ENCODE results near the gene PWP2.
"Not testable (repeated sequence)": the region's sequence is repeated elsewhere in the genome, so short reads cannot be mapped to it uniquely, and the experiment has no call there.

DNA sequence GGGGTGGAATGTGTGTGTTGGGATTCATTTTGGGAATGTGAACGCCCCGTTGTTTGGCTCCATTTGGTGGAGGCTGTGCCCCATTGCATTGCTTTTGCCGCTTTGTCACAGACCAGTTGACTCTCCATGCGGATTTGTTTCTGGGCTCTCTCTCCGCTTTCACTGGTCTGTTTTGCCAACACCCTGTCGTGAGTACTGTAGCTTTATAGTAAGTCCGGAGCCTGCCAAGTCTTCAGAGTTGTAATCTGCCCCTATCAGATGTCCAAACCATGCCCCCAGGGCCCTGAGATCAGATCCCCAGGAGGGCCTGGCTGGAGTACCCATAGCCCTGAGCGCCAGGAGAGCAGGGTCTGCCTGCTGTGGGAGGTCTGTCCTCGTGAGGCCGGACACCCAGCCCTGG is 43.1 kb downstream of the PWP2 start:
- TF ChIP-seq SP1 (IDR thresholded peaks at IDR 0.05); YY1 (IDR thresholded peaks at IDR 0.05); TAF1 (conservative IDR thresholded peaks at IDR 0.05); RXRA (IDR thresholded peaks at IDR 0.05): not testable (repeated sequence)
- TF ChIP-seq, protein P1, sequence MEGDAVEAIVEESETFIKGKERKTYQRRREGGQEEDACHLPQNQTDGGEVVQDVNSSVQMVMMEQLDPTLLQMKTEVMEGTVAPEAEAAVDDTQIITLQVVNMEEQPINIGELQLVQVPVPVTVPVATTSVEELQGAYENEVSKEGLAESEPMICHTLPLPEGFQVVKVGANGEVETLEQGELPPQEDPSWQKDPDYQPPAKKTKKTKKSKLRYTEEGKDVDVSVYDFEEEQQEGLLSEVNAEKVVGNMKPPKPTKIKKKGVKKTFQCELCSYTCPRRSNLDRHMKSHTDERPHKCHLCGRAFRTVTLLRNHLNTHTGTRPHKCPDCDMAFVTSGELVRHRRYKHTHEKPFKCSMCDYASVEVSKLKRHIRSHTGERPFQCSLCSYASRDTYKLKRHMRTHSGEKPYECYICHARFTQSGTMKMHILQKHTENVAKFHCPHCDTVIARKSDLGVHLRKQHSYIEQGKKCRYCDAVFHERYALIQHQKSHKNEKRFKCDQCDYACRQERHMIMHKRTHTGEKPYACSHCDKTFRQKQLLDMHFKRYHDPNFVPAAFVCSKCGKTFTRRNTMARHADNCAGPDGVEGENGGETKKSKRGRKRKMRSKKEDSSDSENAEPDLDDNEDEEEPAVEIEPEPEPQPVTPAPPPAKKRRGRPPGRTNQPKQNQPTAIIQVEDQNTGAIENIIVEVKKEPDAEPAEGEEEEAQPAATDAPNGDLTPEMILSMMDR (IDR thresholded peaks at IDR 0.05; ENCODE audit: low read depth, low read length, missing input control) = not testable (repeated sequence)
- TF ChIP-seq, protein P2, sequence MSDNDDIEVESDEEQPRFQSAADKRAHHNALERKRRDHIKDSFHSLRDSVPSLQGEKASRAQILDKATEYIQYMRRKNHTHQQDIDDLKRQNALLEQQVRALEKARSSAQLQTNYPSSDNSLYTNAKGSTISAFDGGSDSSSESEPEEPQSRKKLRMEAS (IDR thresholded peaks at IDR 0.05) = not testable (repeated sequence)
- TF ChIP-seq, protein P3, sequence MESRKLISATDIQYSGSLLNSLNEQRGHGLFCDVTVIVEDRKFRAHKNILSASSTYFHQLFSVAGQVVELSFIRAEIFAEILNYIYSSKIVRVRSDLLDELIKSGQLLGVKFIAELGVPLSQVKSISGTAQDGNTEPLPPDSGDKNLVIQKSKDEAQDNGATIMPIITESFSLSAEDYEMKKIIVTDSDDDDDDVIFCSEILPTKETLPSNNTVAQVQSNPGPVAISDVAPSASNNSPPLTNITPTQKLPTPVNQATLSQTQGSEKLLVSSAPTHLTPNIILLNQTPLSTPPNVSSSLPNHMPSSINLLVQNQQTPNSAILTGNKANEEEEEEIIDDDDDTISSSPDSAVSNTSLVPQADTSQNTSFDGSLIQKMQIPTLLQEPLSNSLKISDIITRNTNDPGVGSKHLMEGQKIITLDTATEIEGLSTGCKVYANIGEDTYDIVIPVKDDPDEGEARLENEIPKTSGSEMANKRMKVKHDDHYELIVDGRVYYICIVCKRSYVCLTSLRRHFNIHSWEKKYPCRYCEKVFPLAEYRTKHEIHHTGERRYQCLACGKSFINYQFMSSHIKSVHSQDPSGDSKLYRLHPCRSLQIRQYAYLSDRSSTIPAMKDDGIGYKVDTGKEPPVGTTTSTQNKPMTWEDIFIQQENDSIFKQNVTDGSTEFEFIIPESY (IDR thresholded peaks at IDR 0.05) = not testable (repeated sequence)

Data from liver (tissue), 3 donors.